ENCODE data around the gene TCF3. TPM values are rescaled to one million over a fixed set of nuclear protein-coding genes. Genes with fewer than 3 reads are reported as not detected.

Gene TCF3
- total RNA-seq, 1 experiment from 2014 or later: 304 TPM

DNA sequence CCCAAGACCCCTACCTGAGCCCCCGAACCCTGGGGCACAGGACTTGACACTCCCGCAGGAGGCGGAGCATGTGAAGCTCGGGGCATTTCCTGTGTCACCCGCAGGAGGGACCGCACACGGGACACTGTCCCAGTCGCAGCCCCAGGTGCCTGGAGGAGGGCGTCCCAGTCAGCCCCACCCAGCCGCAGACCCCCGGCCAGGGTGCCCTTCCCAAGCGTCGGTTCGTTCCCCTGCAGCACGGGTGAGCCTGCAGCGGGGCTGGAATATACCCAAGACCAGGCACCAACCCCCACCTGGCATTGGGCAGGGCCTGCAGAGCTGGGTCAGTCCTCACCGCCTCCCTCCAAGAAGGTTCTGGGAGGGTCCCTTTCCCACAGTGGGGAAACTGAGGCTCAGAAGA is 21.6 kb downstream of the TCF3 start:
- H3K14ac ChIP-seq (ENCODE audit: insufficient read depth, low read length): no peak overlapping the region
- no peak overlapping the region for H4K5ac ChIP-seq (ENCODE audit: insufficient read length, low read depth, low read length)
- no peak overlapping the region for H3K4me3 Mint-ChIP-seq
- no peak overlapping the region for H2AFZ ChIP-seq (ENCODE audit: low read length)
- no peak overlapping the region for H4K91ac ChIP-seq (ENCODE audit: insufficient read length, low read depth, low read length)
- no peaks in the 10 kb centered on the region for H3K9me3 ChIP-seq (ENCODE audit: control insufficient read depth, low read depth, low read length)
- H3K27me3 ChIP-seq (ENCODE audit: insufficient read depth, low read length): no peaks in the 10 kb centered on the region
- H3K79me1 ChIP-seq (ENCODE audit: insufficient read depth, low read depth, low read length, poor library complexity, severe bottlenecking): peaks cover 4% of the 10 kb centered on the region
- H2AK5ac ChIP-seq (ENCODE audit: insufficient read length, low read length): no peak overlapping the region
- no peak overlapping the region for H2BK20ac ChIP-seq (ENCODE audit: low read depth, low read length, poor library complexity, severe bottlenecking)
- no CpG with 5 or more reads among the region's 17 CpGs for WGBS (ENCODE audit: extremely low coverage, insufficient read length, low lambda C conversion rate)
- TF ChIP-seq, protein P1, sequence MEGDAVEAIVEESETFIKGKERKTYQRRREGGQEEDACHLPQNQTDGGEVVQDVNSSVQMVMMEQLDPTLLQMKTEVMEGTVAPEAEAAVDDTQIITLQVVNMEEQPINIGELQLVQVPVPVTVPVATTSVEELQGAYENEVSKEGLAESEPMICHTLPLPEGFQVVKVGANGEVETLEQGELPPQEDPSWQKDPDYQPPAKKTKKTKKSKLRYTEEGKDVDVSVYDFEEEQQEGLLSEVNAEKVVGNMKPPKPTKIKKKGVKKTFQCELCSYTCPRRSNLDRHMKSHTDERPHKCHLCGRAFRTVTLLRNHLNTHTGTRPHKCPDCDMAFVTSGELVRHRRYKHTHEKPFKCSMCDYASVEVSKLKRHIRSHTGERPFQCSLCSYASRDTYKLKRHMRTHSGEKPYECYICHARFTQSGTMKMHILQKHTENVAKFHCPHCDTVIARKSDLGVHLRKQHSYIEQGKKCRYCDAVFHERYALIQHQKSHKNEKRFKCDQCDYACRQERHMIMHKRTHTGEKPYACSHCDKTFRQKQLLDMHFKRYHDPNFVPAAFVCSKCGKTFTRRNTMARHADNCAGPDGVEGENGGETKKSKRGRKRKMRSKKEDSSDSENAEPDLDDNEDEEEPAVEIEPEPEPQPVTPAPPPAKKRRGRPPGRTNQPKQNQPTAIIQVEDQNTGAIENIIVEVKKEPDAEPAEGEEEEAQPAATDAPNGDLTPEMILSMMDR (conservative IDR thresholded peaks at IDR 0.05): no peak
- no peak overlapping the region for H3T11ph ChIP-seq (ENCODE audit: low read length)
- no peaks in the 10 kb centered on the region for H3K27me3 Mint-ChIP-seq (ENCODE audit: low read depth)
- no peak for DNase-seq
- no peak overlapping the region for H3K9ac ChIP-seq (ENCODE audit: extremely low read depth, insufficient read length, low read length)
- H3K23ac ChIP-seq (ENCODE audit: insufficient read length, low read depth, low read length): no peak overlapping the region
- no peak overlapping the region for H2BK5ac ChIP-seq (ENCODE audit: insufficient read length, low read length)
- no peak overlapping the region for H3K4me2 ChIP-seq (ENCODE audit: insufficient read depth, insufficient read length, low read length)
- no peaks in the 10 kb centered on the region for H4K20me1 ChIP-seq (ENCODE audit: control insufficient read depth, insufficient read depth, insufficient read length)
- no peaks in the 10 kb centered on the region for H3K23me2 ChIP-seq (ENCODE audit: insufficient read length, low read depth, low read length, poor library complexity, severe bottlenecking)
- H3K4me1 Mint-ChIP-seq: no peaks in the 10 kb centered on the region
- H2BK120ac ChIP-seq (ENCODE audit: low read depth, low read length, poor library complexity, severe bottlenecking): no peak overlapping the region
- H3K18ac ChIP-seq (ENCODE audit: insufficient read length, low read depth, low read length): no peak overlapping the region
- no peak overlapping the region for H3K56ac ChIP-seq (ENCODE audit: insufficient read length, low read depth, low read length)
- no peaks in the 10 kb centered on the region for H3K4me1 ChIP-seq (ENCODE audit: insufficient read depth, low read length)
- H3K27ac Mint-ChIP-seq: no peak overlapping the region
- H4K8ac ChIP-seq (replicated peaks; ENCODE audit: insufficient read length, low read depth, low read length): no peak overlapping the region
- peaks cover 13 to 41% (median 38%) of the 10 kb centered on the region in 3 experiments for H3K36me3 Mint-ChIP-seq (ENCODE audit: insufficient read depth in 1 of 3, low read depth in 3 of 3)
- no peak overlapping the region for H2BK12ac ChIP-seq (ENCODE audit: insufficient read length, low read depth, low read length)
- H3K9me3 Mint-ChIP-seq: peaks cover 0 to 3% of the 10 kb centered on the region in 2 experiments; a peak in 1 of 5 replicates
- no peak overlapping the region for H2BK15ac ChIP-seq (ENCODE audit: low read depth, low read length)
- H3K79me2 ChIP-seq (ENCODE audit: insufficient read depth, low read length): no peaks in the 10 kb centered on the region
- H3K4ac ChIP-seq (ENCODE audit: low read depth, low read length): no peak overlapping the region
- no peak overlapping the region for H3K27ac ChIP-seq (ENCODE audit: insufficient read length, low read depth, low read length)

Measured in H9 (cell line).